ENCODE measurements around the gene CCND2. TPM values are rescaled to one million over a fixed set of nuclear protein-coding genes. Genes with fewer than 3 reads are reported as not detected.
A peak's percentile ranks its signal among the peaks of the same experiment; 100 is the strongest.

CCND2 gene
- total RNA-seq, 2 experiments from 2014 or later, result not detected

- no peak for DNase-seq (ENCODE audit: low spot score)
- Histone ChIP-seq H3K9me3 (ENCODE audit: low read length) (no peaks in the 10 kb centered on the region), H2AFZ (ENCODE audit: low read length) (no peak overlapping the region), H4K20me1 (ENCODE audit: insufficient read depth, low read length) (no peaks in the 10 kb centered on the region), H3K27ac (ENCODE audit: low read depth, low read length, poor library complexity, severe bottlenecking) (no peak overlapping the region), H3K9me2 (ENCODE audit: insufficient read depth, low read length) (no peaks in the 10 kb centered on the region), H3K36me3 (ENCODE audit: insufficient read depth, low read length) (no peaks in the 10 kb centered on the region), H3K79me2 (ENCODE audit: insufficient read depth, low read depth, low read length) (no peaks in the 10 kb centered on the region), H3K4me2 (ENCODE audit: low read length) (no peak overlapping the region), H3K4me3 (ENCODE audit: low read depth, low read length, poor library complexity, severe bottlenecking) (no peak overlapping the region), H3K4me1 (ENCODE audit: insufficient read depth, low read length, poor library complexity, severe bottlenecking) (no peaks in the 10 kb centered on the region)
- intact Hi-C loops (cut with micrococcal nuclease; ENCODE audit: unreplicated experiment), result no loop called here
- ChIA-PET POLR2A (no interaction called here), CTCF (ENCODE audit: unreplicated experiment) (no interaction called here)
- TF ChIP-seq CTCF (conservative IDR thresholded peaks at IDR 0.05; ENCODE audit: low read length) (no peak), EZH2phosphoT487 (IDR thresholded peaks at IDR 0.05; ENCODE audit: borderline replicate concordance, low read depth, low read length) (no peak)
- no TSS peak for BruUV-seq (replicated peaks)
Measured at GRCh38 chr12:4282103-4282891, 8.7 kb downstream of the CCND2 start.

- H4K20me1 ChIP-seq (ENCODE audit: insufficient read depth, low read length), result no peaks in the 10 kb centered on the region
- TF ChIP-seq CTCF (conservative IDR thresholded peaks at IDR 0.05; ENCODE audit: low read length) (peak; percentile 30; the same call in 1 of the 2 replicates), EZH2phosphoT487 (IDR thresholded peaks at IDR 0.05; ENCODE audit: borderline replicate concordance, low read depth, low read length) (no peak)
- H3K9me3 ChIP-seq (ENCODE audit: low read length), result no peaks in the 10 kb centered on the region
- H3K4me2 ChIP-seq (ENCODE audit: low read length), result no peak overlapping the region
- no peaks in the 10 kb centered on the region for H3K79me2 ChIP-seq (ENCODE audit: insufficient read depth, low read depth, low read length)
- no peaks in the 10 kb centered on the region for H3K36me3 ChIP-seq (ENCODE audit: insufficient read depth, low read length)
- intact Hi-C loops (cut with micrococcal nuclease; ENCODE audit: unreplicated experiment), result no loop called here
- ChIA-PET POLR2A (no interaction called here), CTCF (ENCODE audit: unreplicated experiment) (no interaction called here)
- no peak overlapping the region for H2AFZ ChIP-seq (ENCODE audit: low read length)
- no TSS peak for BruUV-seq (replicated peaks)
- H3K4me1 ChIP-seq (ENCODE audit: insufficient read depth, low read length, poor library complexity, severe bottlenecking), result no peaks in the 10 kb centered on the region
- no peak overlapping the region for H3K4me3 ChIP-seq (ENCODE audit: low read depth, low read length, poor library complexity, severe bottlenecking)
- H3K27ac ChIP-seq (ENCODE audit: low read depth, low read length, poor library complexity, severe bottlenecking), result no peak overlapping the region
- H3K9me2 ChIP-seq (ENCODE audit: insufficient read depth, low read length), result no peaks in the 10 kb centered on the region
- DNase-seq (ENCODE audit: low spot score), result no peak
Measured at GRCh38 chr12:4282892-4283511, 9.4 kb downstream of the CCND2 start.

Data from OCI-LY7 (cell line).